GM12872 (cell line): ENCODE measurements around the gene OR2A2.
A peak's percentile ranks its signal among the peaks of the same experiment; 100 is the strongest.

Experiments
- TF ChIP-seq, protein P1 (sequence below): IDR thresholded peaks from 3 replicates; pipeline ENCODE4 v1.5.1; 2011; ENCODE audit warnings: low read depth, mild to moderate bottlenecking, low read length, moderate library complexity; ENCODE audit not compliant: insufficient read depth

The OR2A2 gene

DNA sequence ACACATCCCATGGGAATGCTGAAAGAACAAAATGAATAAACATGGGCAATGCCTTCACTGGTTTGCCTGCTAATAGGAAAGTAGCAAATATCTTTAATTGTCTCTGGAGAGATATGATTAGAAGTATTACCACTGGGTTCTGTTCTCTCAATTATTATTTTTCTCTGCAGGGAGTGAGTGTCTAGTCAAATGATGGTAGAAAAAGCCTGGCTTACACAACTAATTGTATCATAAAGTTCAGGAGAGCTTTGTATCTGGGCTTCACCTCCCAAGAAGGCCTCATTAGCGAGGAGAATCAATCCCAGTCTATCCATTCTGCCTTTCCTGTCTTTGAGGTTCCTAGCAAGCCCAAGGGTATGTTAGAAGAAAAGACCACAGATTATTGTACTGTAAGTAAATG is 13.5 kb downstream of the OR2A2 start, which contains the start of gene OR2A14:
Gene OR2A14 (plus strand): TSS at position 301 of the 400 bp plus-strand sequence. CDS start 5,937 bp downstream, outside the sequence.
- TF ChIP-seq, protein P1, sequence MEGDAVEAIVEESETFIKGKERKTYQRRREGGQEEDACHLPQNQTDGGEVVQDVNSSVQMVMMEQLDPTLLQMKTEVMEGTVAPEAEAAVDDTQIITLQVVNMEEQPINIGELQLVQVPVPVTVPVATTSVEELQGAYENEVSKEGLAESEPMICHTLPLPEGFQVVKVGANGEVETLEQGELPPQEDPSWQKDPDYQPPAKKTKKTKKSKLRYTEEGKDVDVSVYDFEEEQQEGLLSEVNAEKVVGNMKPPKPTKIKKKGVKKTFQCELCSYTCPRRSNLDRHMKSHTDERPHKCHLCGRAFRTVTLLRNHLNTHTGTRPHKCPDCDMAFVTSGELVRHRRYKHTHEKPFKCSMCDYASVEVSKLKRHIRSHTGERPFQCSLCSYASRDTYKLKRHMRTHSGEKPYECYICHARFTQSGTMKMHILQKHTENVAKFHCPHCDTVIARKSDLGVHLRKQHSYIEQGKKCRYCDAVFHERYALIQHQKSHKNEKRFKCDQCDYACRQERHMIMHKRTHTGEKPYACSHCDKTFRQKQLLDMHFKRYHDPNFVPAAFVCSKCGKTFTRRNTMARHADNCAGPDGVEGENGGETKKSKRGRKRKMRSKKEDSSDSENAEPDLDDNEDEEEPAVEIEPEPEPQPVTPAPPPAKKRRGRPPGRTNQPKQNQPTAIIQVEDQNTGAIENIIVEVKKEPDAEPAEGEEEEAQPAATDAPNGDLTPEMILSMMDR, result no peak

DNA sequence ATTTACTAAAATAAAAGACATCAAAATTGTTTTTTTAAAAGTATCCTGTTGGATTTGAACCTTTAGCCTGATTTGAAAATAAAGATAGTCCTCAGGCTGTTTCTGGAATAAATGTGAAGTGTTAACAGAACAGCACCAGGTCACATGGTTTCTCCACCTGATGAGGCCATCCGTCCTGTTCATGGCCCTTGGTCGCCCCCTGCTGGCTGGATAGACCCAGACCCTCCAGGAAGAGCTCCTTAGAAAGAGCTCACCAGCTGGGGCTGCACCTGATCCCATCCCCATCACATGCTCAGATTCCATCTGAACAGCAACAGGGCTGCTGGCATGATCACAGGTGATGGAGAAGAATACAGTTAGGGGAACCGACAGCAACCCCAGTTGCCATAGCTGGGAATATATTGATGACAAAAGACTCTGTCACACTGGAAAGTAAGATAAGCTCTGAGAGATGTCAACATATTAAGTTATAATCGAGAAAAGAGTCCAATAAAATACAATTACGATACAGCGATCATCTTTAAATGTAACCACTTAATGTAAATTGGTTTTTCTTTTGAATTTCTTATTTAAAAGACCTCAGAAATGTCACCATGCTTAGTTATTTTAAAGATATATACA is 18.4 kb downstream of the OR2A2 start:
- TF ChIP-seq, protein P1, result peak; percentile 91

DNA sequence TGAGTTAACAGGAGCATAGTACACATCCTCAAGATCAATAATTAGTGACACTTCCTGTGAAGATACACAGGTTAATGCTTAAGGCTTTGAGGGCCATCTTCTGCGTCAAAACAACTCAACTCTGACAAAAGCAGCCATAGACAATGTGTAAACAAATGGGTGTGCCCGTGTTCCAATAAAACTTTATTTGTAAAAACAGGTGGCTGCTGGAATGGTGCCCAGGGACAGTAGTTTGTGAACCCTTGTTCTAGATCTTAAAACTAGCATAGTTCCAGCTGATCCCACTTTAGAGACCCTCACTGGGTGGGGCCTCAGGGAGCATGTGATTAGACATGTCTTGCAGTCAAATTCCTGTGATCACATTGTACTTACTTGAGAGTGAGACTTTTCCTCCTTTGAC is 21.3 kb downstream of the OR2A2 start:
- TF ChIP-seq, protein P1, result no peak

DNA sequence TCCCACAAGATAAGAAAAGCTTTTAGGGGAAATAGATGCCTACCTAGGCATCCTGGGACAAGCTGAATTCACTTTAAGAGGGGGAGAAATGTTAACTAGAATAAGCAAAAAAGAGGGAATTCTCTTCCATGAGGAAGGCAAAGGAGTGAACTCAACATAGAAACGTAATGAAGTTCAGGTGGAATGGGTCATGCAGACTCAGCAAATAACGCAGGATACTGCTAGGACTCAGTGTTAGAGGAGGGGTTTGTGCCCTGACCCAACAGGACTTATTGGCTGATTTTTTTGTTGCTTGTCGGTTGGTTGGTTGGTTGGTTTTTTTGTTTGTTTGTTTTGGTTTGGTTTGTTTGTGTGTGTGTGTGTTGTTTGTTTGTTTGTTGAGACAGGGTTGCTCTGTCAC is 22.9 kb downstream of the OR2A2 start:
- TF ChIP-seq, protein P1, result no peak

DNA sequence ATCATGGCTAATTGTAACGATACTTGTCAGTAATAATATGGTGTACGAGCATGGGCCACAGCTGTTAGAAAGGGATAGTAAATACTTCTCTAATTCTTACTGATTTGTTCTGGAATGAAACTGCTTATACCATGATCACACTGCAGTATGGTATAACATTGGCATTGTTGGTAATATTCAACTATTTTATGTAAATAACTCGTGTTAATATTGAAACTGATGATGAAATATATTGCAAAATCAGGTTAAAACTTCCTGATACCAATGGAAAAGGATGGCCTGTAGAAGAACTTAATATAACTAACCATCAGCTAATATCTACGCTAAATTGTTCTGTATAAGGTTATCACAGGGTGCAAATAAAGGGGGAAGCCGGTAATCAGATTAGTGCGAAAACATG is 23.9 kb downstream of the OR2A2 start:
- TF ChIP-seq, protein P1, result no peak

DNA sequence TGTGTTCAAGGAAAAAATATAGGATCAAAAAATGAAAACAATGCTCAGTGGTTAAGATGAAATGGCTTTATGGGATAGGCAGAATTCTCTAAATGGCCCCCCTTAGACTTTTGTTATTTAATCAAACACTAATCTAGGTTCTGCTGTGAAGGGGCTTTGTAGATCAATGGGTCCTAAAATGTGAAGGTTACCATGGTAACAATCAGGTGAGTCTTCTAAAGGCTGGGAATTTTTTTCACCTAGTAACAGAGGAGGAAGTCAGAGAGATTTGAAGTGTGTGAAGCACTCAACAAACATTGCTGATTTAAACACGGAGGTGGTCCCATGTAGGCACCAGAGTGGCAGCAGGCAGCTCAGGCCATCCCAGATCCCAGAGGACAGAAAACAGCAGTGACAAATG is 24.7 kb downstream of the OR2A2 start:
- TF ChIP-seq, protein P1, result no peak

DNA sequence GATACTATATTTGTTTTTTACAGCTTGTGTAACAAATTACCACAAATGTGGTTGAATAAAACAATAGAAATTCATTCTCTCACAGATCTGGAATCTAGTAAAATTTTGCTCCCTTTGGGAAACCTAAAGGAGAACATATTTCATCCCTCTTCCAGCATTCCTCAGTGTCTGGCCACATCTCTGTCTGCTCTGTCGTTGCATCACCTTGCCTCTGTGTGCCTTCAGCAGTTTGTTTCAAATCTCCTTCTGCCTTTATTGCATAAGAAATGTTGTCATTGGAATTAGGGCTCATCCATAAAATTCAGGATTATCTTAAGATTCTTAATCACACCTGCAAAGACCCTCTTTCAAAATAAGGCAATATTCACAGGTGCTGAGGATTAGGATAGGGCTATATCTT is 28.1 kb downstream of the OR2A2 start:
- TF ChIP-seq, protein P1, result no peak
